Measurements from ENCODE around the gene SRGAP3.

SRGAP3 gene

GRCh38 chr3:8953313-8953712 lies 296.1 kb downstream of the SRGAP3 start:
- DNase-seq, result no peak

GRCh38 chr3:8952130-8952529 lies 297.3 kb downstream of the SRGAP3 start:
- DNase-seq, result no peak

- DNase-seq, result no peak
Observed at GRCh38 chr3:8945890-8946600, 303.4 kb downstream of the SRGAP3 start.

GRCh38 chr3:8942746-8943488 lies 306.5 kb downstream of the SRGAP3 start:
- DNase-seq, result no peak

- DNase-seq, result no peak
Observed at GRCh38 chr3:8942115-8942514, 307.3 kb downstream of the SRGAP3 start.

GRCh38 chr3:8938021-8938420 lies 311.4 kb downstream of the SRGAP3 start:
- DNase-seq, result no peak

GRCh38 chr3:8937064-8938020 lies 312.1 kb downstream of the SRGAP3 start:
- no peak for DNase-seq

DNA sequence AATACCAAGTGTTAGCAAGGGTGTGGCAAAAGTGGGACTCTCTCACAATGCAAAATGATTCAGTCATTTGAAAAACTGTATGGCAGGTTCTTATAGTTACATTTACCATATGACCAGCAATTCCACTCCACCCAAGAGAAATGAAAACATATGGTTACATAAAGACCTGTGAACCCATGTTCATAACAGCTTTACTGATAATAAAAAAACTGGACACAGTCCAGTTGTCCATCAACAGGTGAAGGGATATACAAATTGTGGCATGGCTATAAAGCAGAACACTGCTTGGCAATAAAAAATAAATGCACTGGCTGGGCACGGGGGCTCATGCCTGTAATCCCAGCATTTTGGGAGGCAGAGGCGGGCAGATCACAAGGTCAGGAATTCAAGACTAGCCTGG lies 316.9 kb downstream of the SRGAP3 start:
- no peak for DNase-seq

DNA sequence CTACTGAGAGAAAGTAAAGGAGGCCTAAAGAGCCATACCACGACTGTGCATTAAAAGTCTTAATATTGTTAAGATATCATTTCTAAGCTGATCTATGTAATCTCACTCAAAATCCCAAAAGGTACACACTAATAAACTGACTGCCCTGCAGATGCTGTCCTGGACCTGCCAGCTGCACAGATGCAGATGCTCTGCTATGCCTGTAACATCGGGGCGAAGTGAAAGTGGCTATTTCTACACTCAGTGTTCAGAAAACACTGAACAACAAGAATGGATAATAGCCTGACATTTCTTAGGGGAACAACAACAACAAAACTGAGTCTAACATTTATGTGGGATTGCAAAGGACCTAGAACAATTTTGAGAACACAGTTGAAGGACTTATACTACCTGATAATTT lies 318.1 kb downstream of the SRGAP3 start:
- no peak for DNase-seq

Measured in NCI-H748 treated with DMSO at 0.1 percent for 48 hours (cell line).